ENCODE data around the gene FAAH2.
"Not testable (repeated sequence)": the region's sequence is repeated elsewhere in the genome, so short reads cannot be mapped to it uniquely, and the experiment has no call there.

Gene FAAH2

GRCh38 chrX:57285001-57285400, 1.5 kb upstream of the FAAH2 start:
- no peak overlapping the region for H3K4me3 ChIP-seq
- H3K4me1 ChIP-seq: no peaks in the 10 kb centered on the region
- peaks cover 0 to 6% (median 0%) of the 10 kb centered on the region in 11 experiments; a peak in 4 of 22 replicates for H3K9me3 ChIP-seq (replicated peaks in 1 of 11)
- TF ChIP-seq Cebpa-rat (IDR thresholded peaks at IDR 0.05): no peak
- no peak overlapping the region for H3K27ac ChIP-seq
- H4K20me1 ChIP-seq: no peaks in the 10 kb centered on the region
- H3K9ac ChIP-seq: no peak overlapping the region
- H3K4me2 ChIP-seq: no peak overlapping the region
- H3K27me3 ChIP-seq: peaks cover 62 to 97% (median 89%) of the 10 kb centered on the region in 11 experiments
- no peaks in the 10 kb centered on the region for H3K36me3 ChIP-seq

GRCh38 chrX:57289089-57289488, 2.6 kb downstream of the FAAH2 start:
- no peak for TF ChIP-seq Cebpa-rat (IDR thresholded peaks at IDR 0.05)
- H3K4me2 ChIP-seq: no peak overlapping the region

GRCh38 chrX:57294961-57295360, 8.5 kb downstream of the FAAH2 start:
- H3K4me1 ChIP-seq: no peaks in the 10 kb centered on the region
- H3K4me2 ChIP-seq: no peak overlapping the region
- H3K9me3 ChIP-seq (replicated peaks in 1 of 11): peaks cover 7 to 22% (median 11%) of the 10 kb centered on the region in 11 experiments; a peak in 20 of 22 replicates
- H3K27ac ChIP-seq: no peak overlapping the region
- no peak overlapping the region for H3K4me3 ChIP-seq
- TF ChIP-seq Cebpa-rat (IDR thresholded peaks at IDR 0.05): no peak
- no peaks in the 10 kb centered on the region for H4K20me1 ChIP-seq
- H3K9ac ChIP-seq: no peak overlapping the region
- no peaks in the 10 kb centered on the region for H3K36me3 ChIP-seq
- peaks cover 28 to 53% (median 47%) of the 10 kb centered on the region in 11 experiments for H3K27me3 ChIP-seq

More at GRCh38 chrX:57289089-57289488, 2.6 kb downstream of the FAAH2 start:
- Histone ChIP-seq H3K4me1 (no peaks in the 10 kb centered on the region), H4K20me1 (no peaks in the 10 kb centered on the region), H3K9ac (no peak overlapping the region), H3K36me3 (no peaks in the 10 kb centered on the region), H3K4me3 (no peak overlapping the region), H3K27me3 (peaks cover 61 to 98% (median 87%) of the 10 kb centered on the region in 11 experiments), H3K9me3 (replicated peaks in 1 of 11) (no peaks in the 10 kb centered on the region; a peak in 1 of 22 replicates), H3K27ac (no peak overlapping the region)

GRCh38 chrX:57295679-57296078, 9.2 kb downstream of the FAAH2 start:
- H3K4me2 ChIP-seq, H3K36me3 ChIP-seq, H4K20me1 ChIP-seq, H3K9ac ChIP-seq, H3K27ac ChIP-seq, H3K4me1 ChIP-seq, H3K4me3 ChIP-seq: not testable (repeated sequence)
- H3K9me3 ChIP-seq (replicated peaks in 1 of 11): peaks cover 7 to 22% (median 11%) of the 10 kb centered on the region in 11 experiments; a peak in 20 of 22 replicates
- H3K27me3 ChIP-seq: peaks cover 28 to 49% (median 42%) of the 10 kb centered on the region in 11 experiments

- Histone ChIP-seq H4K20me1 (no peaks in the 10 kb centered on the region), H3K4me2 (no peak overlapping the region), H3K4me3 (no peak overlapping the region), H3K27me3 (peaks cover 23 to 83% (median 60%) of the 10 kb centered on the region in 11 experiments), H3K36me3 (no peaks in the 10 kb centered on the region), H3K9ac (no peak overlapping the region), H3K4me1 (no peaks in the 10 kb centered on the region), H3K27ac (no peak overlapping the region), H3K9me3 (replicated peaks in 1 of 11) (peaks cover 8 to 33% (median 19%) of the 10 kb centered on the region in 11 experiments)
- no peak for TF ChIP-seq Cebpa-rat (IDR thresholded peaks at IDR 0.05)
Observed at GRCh38 chrX:57313583-57314215, 27.2 kb downstream of the FAAH2 start.

GRCh38 chrX:57329008-57329407, 42.5 kb downstream of the FAAH2 start:
- Histone ChIP-seq H3K9ac (no peak overlapping the region), H3K4me3 (no peak overlapping the region), H3K4me1 (no peaks in the 10 kb centered on the region), H3K36me3 (no peaks in the 10 kb centered on the region), H4K20me1 (no peaks in the 10 kb centered on the region), H3K27me3 (peaks cover 38 to 65% (median 53%) of the 10 kb centered on the region in 11 experiments), H3K4me2 (no peak overlapping the region), H3K27ac (no peak overlapping the region), H3K9me3 (replicated peaks in 1 of 11) (peaks cover 25 to 33% (median 30%) of the 10 kb centered on the region in 11 experiments)
- TF ChIP-seq Cebpa-rat (IDR thresholded peaks at IDR 0.05): no peak

GRCh38 chrX:57335790-57336189, 49.3 kb downstream of the FAAH2 start:
- not testable (repeated sequence) for H3K9ac ChIP-seq, H3K4me3 ChIP-seq, H4K20me1 ChIP-seq, H3K27ac ChIP-seq, H3K36me3 ChIP-seq, H3K4me2 ChIP-seq, H3K4me1 ChIP-seq
- Histone ChIP-seq H3K27me3 (peaks cover 85 to 100% (median 99%) of the 10 kb centered on the region in 11 experiments), H3K9me3 (replicated peaks in 1 of 11) (peaks cover 4 to 24% (median 14%) of the 10 kb centered on the region in 11 experiments)

- H3K9me3 ChIP-seq (replicated peaks in 1 of 11): peaks cover 6 to 13% (median 8%) of the 10 kb centered on the region in 11 experiments; a peak in 20 of 22 replicates
Observed at GRCh38 chrX:57353472-57354132, 67.1 kb downstream of the FAAH2 start.

GRCh38 chrX:57364145-57364544, 77.6 kb downstream of the FAAH2 start:
- H3K4me3 ChIP-seq: no peak overlapping the region
- H3K9me3 ChIP-seq (replicated peaks in 1 of 11): peaks cover 0 to 8% (median 0%) of the 10 kb centered on the region in 11 experiments; a peak in 2 of 22 replicates
- no peaks in the 10 kb centered on the region for H3K36me3 ChIP-seq
- no peak for TF ChIP-seq Cebpa-rat (IDR thresholded peaks at IDR 0.05)
- H3K4me2 ChIP-seq: no peak overlapping the region
- H4K20me1 ChIP-seq: no peaks in the 10 kb centered on the region; a peak in 4 of 22 replicates
- H3K27me3 ChIP-seq: peaks cover 65 to 97% (median 93%) of the 10 kb centered on the region in 11 experiments
- no peak overlapping the region for H3K27ac ChIP-seq
- no peaks in the 10 kb centered on the region for H3K4me1 ChIP-seq
- no peak overlapping the region for H3K9ac ChIP-seq

More at GRCh38 chrX:57353472-57354132, 67.1 kb downstream of the FAAH2 start:
- H3K4me3 ChIP-seq: no peak overlapping the region
- no peaks in the 10 kb centered on the region for H3K4me1 ChIP-seq
- no peak overlapping the region for H3K9ac ChIP-seq
- H4K20me1 ChIP-seq: no peaks in the 10 kb centered on the region; a peak in 1 of 22 replicates
- H3K36me3 ChIP-seq: no peaks in the 10 kb centered on the region
- TF ChIP-seq Cebpa-rat (IDR thresholded peaks at IDR 0.05): no peak
- H3K4me2 ChIP-seq: no peak overlapping the region
- peaks cover 33 to 85% (median 57%) of the 10 kb centered on the region in 11 experiments; a peak in 20 of 22 replicates for H3K27me3 ChIP-seq
- H3K27ac ChIP-seq: no peak overlapping the region

Data from BLaER1 treated with 17β-estradiol and CSF1 and Interleukin-3, amounts not matched to agents 10 nM and 100 nM (cell line).